ENCODE data around the gene BTBD16.
A peak's percentile ranks its signal among the peaks of the same experiment; 100 is the strongest.

BTBD16 gene

DNA sequence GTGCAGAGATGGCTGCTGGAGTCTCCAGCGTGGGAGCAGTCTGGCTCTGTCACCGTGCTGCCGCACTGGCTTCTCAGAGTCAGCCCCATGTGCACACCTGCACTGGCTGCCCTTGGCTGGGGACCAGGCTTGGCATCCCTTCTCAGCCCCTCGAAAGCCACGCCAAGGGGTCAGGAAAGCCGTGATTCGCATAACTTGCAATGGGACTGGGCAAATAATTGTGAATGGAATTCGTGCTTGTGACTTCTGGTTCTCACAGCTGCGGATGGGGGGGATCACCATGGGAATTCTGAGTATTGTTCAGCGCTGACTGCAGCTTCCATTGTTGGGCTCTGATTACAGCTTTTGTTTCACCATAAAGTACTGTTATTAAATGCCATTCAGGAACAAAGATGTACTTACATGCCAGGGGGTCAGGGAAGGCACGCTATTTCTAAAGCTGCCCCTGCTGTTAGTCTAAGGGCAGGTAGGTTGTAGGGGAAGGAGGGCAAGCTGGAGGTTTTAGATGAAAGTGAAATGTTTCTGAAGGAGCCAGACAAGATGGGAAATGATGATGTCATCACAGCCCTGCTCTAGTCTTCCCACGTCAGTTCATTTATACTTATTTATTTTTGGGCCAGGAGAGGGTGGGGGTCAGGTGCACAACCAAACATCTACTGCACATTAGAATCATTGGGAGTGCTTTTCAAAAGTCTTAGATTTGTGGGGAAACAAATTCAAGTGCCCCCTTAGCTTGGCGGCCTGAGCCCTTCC lies 97.6 kb downstream of the BTBD16 start:
- DNase-seq, result peak in 51 of 56 donors; percentile 11 to 80 (median 54)

DNA sequence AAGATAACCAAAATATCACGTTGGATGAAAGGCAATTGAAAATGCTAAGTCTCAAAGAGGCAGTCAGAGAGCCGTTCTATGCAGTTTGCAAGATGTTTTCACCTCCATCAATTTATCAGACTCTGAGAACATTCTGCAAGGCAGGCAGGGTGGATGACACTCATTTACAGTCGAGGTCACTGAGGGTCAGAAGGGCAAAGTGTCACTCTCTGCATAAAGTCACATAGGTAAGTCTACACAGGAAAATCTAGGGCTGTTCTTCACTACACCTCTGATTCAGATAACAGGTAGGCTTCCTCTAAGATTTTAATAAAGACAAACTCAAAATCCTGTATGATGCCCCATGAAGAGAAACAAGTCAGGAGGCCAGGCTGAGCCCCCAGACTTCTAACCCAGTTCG lies 102.0 kb downstream of the BTBD16 start:
- DNase-seq, result no peak

DNA sequence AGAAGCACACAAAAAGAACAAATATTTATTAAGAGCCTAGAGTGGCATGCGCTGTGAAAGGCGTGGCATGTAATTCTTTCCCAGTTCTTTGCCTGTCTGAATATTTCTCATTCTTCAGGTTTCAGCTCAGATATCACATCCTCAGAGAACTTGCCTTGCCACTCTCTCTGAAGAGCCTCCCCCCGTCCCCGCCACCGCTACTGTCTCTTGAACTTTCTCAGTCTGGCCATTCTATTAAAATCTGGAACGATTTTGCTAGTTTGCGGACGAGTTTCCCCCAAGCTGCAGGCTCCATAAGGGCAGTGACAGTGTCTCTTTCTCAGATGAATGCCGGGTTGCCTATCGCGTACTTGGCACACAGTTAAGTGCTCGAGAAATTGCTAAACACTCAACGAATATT lies 102.6 kb downstream of the BTBD16 start:
- DNase-seq, result peak in 17 of 56 donors; percentile 8 to 66 (median 51)

DNA sequence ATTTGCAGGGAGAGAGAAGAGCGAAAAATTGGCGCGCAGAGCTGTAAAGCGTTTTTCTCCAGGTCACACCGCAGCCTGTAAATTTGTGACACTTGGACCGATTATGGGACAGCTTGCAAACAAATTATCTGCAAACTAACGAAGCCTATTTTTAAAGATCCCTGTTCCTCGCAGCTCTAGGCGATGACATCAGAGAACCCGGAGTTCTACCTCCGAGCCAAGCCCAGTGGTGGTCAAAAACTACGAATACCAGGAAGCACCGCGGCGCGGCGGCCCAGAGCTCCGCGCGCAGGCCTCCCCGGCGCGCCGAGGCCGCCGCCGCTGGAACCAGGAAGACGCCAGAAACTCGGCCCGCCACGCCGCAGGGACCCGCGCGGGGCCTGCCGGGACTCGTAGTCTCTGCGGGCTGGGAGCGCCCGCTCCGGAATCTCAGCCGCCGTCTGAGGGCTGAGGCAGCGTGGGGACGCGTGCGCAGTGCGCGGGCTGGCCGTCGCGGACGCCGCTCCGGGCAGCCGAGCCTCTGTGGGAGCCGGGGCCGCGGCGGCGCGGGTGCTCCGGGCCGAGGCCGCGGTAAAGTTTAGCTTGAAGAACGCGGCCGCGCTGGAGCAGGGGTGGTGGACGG lies 103.3 kb downstream of the BTBD16 start, which contains the start of gene PLEKHA1:
TSS of gene PLEKHA1 (plus strand) at position 472 of the 622 bp plus-strand sequence. CDS start 18,493 bp downstream, outside the sequence.
- peak; percentile 58 to 97 (median 93) for DNase-seq

DNA sequence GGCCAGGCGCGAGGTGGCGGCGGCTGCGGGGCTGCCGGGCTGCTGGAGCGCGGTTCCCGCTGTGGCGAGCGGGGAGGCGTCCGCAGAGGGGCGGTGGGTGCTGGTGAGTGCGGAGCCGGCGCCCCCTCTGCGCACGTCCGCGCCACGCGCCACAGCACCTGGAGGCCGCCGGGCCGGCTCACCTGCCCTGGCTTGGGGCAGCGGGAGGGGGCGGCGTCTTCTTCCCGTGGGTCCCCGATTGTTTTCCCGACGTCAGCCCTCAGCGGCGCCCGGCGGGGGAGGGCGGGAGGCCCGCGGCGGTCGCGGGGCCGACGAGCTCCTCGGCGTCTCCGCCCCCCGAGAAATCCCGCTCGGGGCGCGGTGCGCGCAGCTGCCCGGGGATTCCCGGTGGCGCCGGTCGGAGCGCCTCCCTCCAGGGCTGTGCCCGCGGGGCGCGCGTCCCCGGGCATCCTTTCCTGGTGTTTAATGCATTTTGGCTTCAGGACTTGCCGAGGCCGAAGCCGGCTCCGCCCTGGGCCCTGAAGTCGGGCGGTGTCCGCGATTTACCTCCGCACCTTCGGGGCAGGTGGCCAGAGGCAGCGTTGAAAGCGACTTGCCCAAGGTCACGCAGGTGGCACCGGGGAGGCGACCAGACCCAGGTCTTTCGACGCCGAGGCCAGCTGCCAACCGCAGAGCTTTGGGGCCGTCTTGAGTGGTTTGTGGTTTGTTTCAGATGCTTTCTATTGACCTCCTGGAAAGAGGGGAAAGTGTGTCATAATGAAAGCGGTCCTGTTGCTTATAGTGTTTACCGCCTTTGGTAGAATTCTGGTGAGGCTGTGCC lies 104.0 kb downstream of the BTBD16 start:
- peak in 39 of 56 donors; percentile 17 to 80 (median 58) for DNase-seq

DNA sequence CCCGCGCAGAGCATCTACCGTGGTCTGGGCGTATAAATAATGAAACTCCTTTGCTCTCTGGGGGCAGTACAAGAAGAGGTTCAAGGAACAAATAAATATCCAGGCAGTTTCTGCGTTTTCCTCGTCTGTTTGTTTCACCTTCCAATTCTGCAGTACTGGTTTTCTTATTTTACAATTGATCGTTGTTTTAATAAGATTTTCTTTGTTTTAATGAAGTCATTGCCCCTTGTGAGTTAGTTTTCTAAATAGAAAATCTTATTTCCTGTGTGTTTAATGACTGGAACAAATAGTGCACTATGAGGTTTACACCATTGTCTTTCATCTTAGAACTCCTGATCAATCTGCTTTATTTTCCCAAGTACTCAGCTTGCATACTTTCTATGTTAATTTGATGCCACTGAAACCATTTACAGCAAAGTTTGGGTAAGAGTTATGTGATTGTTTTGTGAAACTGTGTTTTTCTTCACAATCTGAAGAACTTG lies 104.6 kb downstream of the BTBD16 start:
- no peak for DNase-seq

DNA sequence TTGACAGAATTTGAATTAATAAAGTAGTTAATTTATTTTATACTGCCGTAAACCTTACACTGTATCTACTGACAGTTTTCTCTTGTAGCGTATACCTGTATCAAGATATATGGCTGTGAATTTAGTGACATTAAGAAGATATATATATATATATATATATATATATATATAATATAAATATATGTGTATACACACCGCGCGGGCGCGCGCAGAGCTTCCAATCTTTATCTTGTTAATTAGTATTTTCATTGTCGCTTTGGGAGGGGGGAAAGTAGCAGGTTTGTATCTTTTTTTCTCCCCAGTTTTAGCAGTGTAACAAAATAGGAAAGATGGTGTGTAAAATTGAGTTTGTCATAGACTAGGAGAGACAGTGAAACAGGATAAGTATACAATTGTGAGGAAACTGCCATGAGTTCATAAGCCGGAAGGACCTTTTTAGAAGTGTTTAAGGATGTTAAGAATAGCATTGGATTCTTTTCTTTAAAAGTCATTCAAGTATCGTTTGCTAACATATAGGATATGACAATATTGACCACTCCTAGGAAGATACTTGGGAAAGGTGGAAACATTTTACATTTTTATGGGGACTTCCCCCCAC lies 105.4 kb downstream of the BTBD16 start:
- no peak for DNase-seq

DNA sequence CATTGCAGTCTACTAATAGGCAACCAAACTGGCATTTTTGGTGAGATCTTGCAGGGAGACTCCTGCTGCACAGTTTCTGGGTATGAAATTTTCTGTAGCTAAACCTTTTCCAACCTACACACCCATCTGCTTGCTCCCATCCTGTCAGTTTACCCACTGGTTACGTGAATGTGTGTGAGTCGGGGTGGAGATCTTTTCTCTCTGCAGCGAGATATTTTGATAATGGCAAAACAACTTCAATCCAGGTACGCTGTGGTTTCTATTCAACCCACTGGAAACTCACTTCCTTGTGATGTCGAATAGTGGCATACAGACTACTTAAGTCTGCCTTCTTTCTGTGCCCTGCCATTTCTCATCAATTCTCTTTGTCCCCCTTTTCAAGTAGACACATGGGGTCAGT lies 107.9 kb downstream of the BTBD16 start:
- DNase-seq, result peak in 4 of 56 donors; percentile 13 to 23 (median 17)

DNA sequence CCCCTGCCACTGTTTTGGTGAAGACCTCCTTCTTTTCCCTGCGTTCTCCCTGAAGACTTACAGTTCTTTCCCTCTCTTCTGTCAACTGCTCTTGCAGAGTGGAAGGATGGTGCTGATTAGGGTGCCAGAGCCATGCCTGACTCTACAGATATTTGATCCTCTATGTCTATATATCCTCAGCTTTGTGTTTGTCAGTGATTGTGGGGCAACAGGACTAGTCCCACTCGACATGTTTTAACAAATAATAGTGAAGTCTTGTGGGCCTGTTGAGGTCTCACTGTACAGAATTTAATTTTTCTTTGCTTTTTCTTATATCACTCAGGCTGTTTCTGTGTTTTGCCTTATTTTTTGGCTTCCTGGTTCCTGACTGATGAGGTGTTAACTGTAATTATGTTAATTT lies 108.4 kb downstream of the BTBD16 start:
- DNase-seq, result no peak

DNA sequence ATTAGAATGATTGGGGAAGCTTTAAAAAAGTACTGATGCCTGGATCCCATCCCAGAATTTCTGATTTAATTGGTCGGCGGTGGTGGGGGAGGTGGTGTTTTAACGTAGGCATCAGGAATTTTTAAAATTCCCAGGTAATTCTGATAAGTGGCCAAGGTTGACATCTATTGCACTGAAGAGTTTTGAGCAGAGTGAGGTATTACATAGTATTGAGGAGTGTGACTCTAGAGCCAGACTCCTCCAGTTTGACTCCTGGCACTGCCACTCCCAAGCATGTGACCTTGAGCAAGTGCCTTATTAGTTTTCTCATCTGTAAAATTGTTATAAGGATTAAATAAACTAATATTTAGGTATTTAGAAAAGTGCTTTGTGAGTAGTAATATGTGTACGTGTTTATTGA lies 109.6 kb downstream of the BTBD16 start:
- no peak for DNase-seq

DNA sequence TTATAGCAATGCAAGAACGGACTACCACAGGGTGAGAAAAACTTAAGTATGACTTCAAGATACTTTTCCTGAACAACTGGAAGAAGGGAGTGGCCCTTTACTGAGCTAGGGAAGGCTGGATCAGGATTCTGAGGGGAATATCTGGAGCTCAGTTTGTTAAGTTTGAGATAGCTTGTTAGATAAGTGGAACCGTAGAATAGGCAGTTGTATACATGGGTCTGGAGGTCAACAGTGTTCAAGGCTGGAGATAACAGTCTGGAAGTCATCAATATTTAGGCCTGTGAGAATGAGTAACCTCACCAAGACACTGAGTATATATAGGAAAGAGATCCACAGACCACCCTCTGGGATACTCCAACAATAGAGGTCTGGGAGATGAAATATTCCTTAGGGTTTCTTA lies 110.6 kb downstream of the BTBD16 start:
- DNase-seq, result no peak

DNA sequence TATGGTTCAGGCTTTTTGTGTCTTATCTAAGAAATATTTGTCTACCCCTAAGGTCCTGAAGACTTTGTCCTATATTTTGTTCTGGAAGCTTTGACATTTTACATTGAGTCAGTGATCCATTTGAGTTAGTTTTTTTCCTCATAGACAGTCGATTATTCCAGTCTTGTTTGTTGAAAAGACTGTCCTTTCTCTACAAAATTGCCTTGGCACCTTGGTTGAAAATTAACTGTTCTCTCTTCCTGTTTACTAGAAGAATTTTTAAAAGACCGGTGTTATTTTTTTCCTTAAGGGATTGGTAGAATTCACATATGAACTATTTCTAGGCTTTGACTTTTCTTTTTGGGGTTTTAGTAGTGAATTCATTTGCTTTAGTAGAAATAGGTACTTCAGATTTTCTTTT lies 115.4 kb downstream of the BTBD16 start:
- no peak for DNase-seq

DNA sequence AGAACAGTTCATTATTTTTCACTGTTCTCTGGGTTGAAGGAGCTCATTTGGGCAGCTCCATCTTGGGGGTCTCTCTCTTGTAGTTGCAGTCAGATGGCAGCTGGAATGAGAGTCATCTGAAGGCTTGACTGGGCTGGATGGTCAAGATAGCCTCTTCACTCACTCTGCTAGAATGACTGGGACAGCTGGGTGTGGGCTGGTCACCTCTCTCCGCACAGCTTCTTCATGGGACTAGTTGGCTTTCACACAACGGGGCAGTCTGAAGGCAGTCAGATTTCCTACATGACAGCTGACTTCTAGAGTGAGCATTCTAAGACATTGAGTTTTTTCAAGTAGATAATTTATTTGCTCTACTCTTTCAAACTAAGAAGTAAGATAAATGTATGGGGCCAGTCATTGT lies 116.5 kb downstream of the BTBD16 start:
- no peak for DNase-seq

Measured in nucleus accumbens (tissue), 56 donors.